ENCODE data around the gene APOL1.

APOL1 gene

DNA sequence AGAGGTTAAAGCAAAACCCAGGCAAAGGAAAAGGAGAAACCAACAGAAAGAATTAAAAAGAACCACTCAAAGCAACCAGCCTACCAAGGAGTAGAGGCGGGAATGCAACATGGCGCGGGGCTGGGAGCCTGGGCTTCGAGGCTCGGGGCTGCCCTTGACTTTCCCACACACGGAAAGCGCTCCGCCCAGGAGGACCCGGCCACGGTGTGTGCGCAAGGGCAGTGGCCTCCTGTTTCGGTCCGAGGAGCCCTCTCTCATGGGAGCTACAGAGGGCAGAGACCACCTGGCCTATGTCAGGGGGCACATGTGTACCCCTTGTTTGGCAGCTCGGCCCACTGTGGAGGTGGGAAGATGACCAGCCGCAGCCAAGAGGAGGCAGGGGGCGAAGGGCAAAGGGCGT is 55.9 kb downstream of the APOL1 start:
- no peaks in the 10 kb centered on the region for H3K27me3 Mint-ChIP-seq
- no peak overlapping the region for H3K4me3 Mint-ChIP-seq
- H3K9me3 Mint-ChIP-seq: no peaks in the 10 kb centered on the region
- H3K27ac Mint-ChIP-seq: no peak overlapping the region
- no peaks in the 10 kb centered on the region for H3K4me1 Mint-ChIP-seq (ENCODE audit: low read depth)
- H3K36me3 Mint-ChIP-seq (ENCODE audit: low read depth): peaks cover 67% of the 10 kb centered on the region

- no peak overlapping the region for H3K4me3 Mint-ChIP-seq
- H3K27ac Mint-ChIP-seq: no peak overlapping the region
- no peaks in the 10 kb centered on the region for H3K9me3 Mint-ChIP-seq
- no peaks in the 10 kb centered on the region for H3K4me1 Mint-ChIP-seq (ENCODE audit: low read depth)
- H3K36me3 Mint-ChIP-seq (ENCODE audit: low read depth): peaks cover 60% of the 10 kb centered on the region
- H3K27me3 Mint-ChIP-seq: no peaks in the 10 kb centered on the region
Observed at GRCh38 chr22:36311386-36312085, 58.6 kb downstream of the APOL1 start.

DNA sequence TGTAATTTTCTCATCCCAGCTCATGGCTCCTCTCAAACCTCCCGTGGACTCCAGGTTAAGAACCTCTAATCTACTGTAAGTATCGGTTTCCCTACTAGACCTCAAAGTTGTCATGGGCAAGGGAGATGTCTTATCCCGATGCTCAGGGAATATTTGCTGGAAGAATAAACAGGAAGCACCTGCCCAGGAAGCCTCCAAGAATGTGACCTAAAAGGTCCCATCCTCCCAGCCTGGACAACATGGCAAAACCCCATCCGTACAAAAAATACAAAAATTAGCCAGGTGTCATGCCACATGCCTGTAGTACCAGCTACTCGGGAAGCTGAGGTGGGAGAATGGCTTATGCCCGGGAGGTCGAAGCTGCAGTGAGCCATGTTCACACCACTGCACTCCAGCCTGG is 62.4 kb downstream of the APOL1 start:
- Mint-ChIP-seq H3K4me1 (ENCODE audit: low read depth) (peaks cover 3% of the 10 kb centered on the region), H3K27ac (peak overlapping the region; percentile 18), H3K9me3 (no peaks in the 10 kb centered on the region), H3K36me3 (ENCODE audit: low read depth) (peaks cover 71% of the 10 kb centered on the region), H3K27me3 (no peaks in the 10 kb centered on the region), H3K4me3 (no peak overlapping the region)

- Mint-ChIP-seq H3K4me3 (no peak overlapping the region), H3K36me3 (ENCODE audit: low read depth) (peaks cover 70% of the 10 kb centered on the region), H3K27ac (peak overlapping the region; percentile 58), H3K4me1 (ENCODE audit: low read depth) (peaks cover 3% of the 10 kb centered on the region), H3K9me3 (no peaks in the 10 kb centered on the region), H3K27me3 (no peaks in the 10 kb centered on the region)
Observed at GRCh38 chr22:36316419-36316818, 63.5 kb downstream of the APOL1 start.
